H9 (cell line): Measurements from ENCODE around the gene ATP6V1B1. TPM values are rescaled to one million over a fixed set of nuclear protein-coding genes. Genes with fewer than 3 reads are reported as not detected.
A peak's percentile ranks its signal among the peaks of the same experiment; 100 is the strongest.

Experiments used
- DNase-seq: peaks from one replicate; pipeline ENCODE4 v3.0.0-alpha.2; 2017
- H2AFZ ChIP-seq: one replicate; pipeline ENCODE4 v1.6.1; 2013; ENCODE audit warnings: mild to moderate bottlenecking, low read length, control low read depth, moderate library complexity
- H2AK5ac ChIP-seq: 2 replicates; pipeline ENCODE4 v1.6.1; 2013; ENCODE audit warnings: low read length, control low read depth, mixed read lengths; ENCODE audit not compliant: insufficient read length
- H2BK120ac ChIP-seq: one replicate; pipeline ENCODE4 v1.6.1; 2013; ENCODE audit warnings: low read depth, mild to moderate bottlenecking, low read length, control low read depth, inconsistent platforms; ENCODE audit not compliant: poor library complexity, severe bottlenecking
- H2BK12ac ChIP-seq: 2 replicates; pipeline ENCODE4 v1.6.1; 2013; ENCODE audit warnings: low read length, control low read depth, mixed read lengths, low read depth; ENCODE audit not compliant: insufficient read length
- H2BK15ac ChIP-seq: 2 replicates; pipeline ENCODE4 v1.6.1; 2013; ENCODE audit warnings: low read depth, low read length, control low read depth
- H2BK20ac ChIP-seq: one replicate; pipeline ENCODE4 v1.6.1; 2013; ENCODE audit warnings: low read depth, mild to moderate bottlenecking, low read length, control low read depth, inconsistent platforms; ENCODE audit not compliant: poor library complexity, severe bottlenecking
- H2BK5ac ChIP-seq: 2 replicates; pipeline ENCODE4 v1.6.1; 2013; ENCODE audit warnings: low read length, control low read depth, mixed read lengths; ENCODE audit not compliant: insufficient read length
- H3K14ac ChIP-seq: 2 replicates; pipeline ENCODE4 v1.6.1; 2013; ENCODE audit warnings: low read length, control low read depth; ENCODE audit not compliant: insufficient read depth
- H3K18ac ChIP-seq: 2 replicates; pipeline ENCODE4 v1.6.1; 2013; ENCODE audit warnings: low read depth, mild to moderate bottlenecking, mixed read lengths, low read length, control low read depth; ENCODE audit not compliant: insufficient read length
- H3K23ac ChIP-seq: 2 replicates; pipeline ENCODE4 v1.6.1; 2013; ENCODE audit warnings: low read length, control low read depth, mixed read lengths, low read depth; ENCODE audit not compliant: insufficient read length
- H3K23me2 ChIP-seq: 2 replicates; pipeline ENCODE4 v1.6.1; 2013; ENCODE audit warnings: low read depth, mild to moderate bottlenecking, mixed read lengths, low read length, control low read depth; ENCODE audit not compliant: insufficient read length, poor library complexity, severe bottlenecking
- H3K27ac ChIP-seq: 2 replicates; pipeline ENCODE4 v1.5.1; 2013; ENCODE audit warnings: low read length, control low read depth, mixed read lengths, low read depth; ENCODE audit not compliant: insufficient read length
- H3K27me3 ChIP-seq: 2 replicates; pipeline ENCODE4 v1.6.1; 2013; ENCODE audit warnings: low read length, control low read depth, inconsistent platforms; ENCODE audit not compliant: insufficient read depth
- H3K4ac ChIP-seq: 2 replicates; pipeline ENCODE4 v1.6.1; 2013; ENCODE audit warnings: low read depth, mild to moderate bottlenecking, control low read depth, inconsistent platforms, low read length, moderate library complexity
- H3K4me1 ChIP-seq: 2 replicates; pipeline ENCODE4 v1.6.1; 2013; ENCODE audit warnings: low read length, control low read depth, inconsistent platforms; ENCODE audit not compliant: insufficient read depth
- H3K4me2 ChIP-seq: 2 replicates; pipeline ENCODE4 v1.6.1; 2013; ENCODE audit warnings: low read length, control low read depth, mixed read lengths; ENCODE audit not compliant: insufficient read length, insufficient read depth
- H3K56ac ChIP-seq: 2 replicates; pipeline ENCODE4 v1.6.1; 2013; ENCODE audit warnings: low read depth, mild to moderate bottlenecking, mixed read lengths, low read length, control low read depth; ENCODE audit not compliant: insufficient read length
- H3K79me1 ChIP-seq: 2 replicates; pipeline ENCODE4 v1.6.1; 2013; ENCODE audit warnings: low read depth, mild to moderate bottlenecking, moderate library complexity, low read length, control low read depth, inconsistent platforms; ENCODE audit not compliant: insufficient read depth, poor library complexity, severe bottlenecking
- H3K79me2 ChIP-seq: 2 replicates; pipeline ENCODE4 v1.6.1; 2013; ENCODE audit warnings: low read length, control low read depth, inconsistent platforms; ENCODE audit not compliant: insufficient read depth
- H3K9ac ChIP-seq: 2 replicates; pipeline ENCODE4 v1.6.1; 2013; ENCODE audit warnings: low read length, control low read depth, mixed read lengths; ENCODE audit not compliant: insufficient read length; ENCODE audit errors: extremely low read depth
- H3K9me3 ChIP-seq: one replicate; pipeline ENCODE4 v1.6.1; 2013; ENCODE audit warnings: low read depth, low read length, inconsistent platforms; ENCODE audit not compliant: control insufficient read depth
- H3T11ph ChIP-seq: one replicate; pipeline ENCODE4 v1.6.1; 2013; ENCODE audit warnings: mild to moderate bottlenecking, low read length, control low read depth, inconsistent platforms
- H4K20me1 ChIP-seq: one replicate; pipeline ENCODE4 v1.6.1; 2013; ENCODE audit not compliant: control insufficient read depth, insufficient read length, insufficient read depth
- H4K5ac ChIP-seq: 2 replicates; pipeline ENCODE4 v1.6.1; 2013; ENCODE audit warnings: low read depth, mild to moderate bottlenecking, mixed read lengths, low read length, control low read depth; ENCODE audit not compliant: insufficient read length
- H4K8ac ChIP-seq: replicated peaks from 2 replicates; pipeline ENCODE4 v1.6.1; 2013; ENCODE audit warnings: low read length, control low read depth, mixed read lengths, low read depth; ENCODE audit not compliant: insufficient read length
- H4K91ac ChIP-seq: 2 replicates; pipeline ENCODE4 v1.6.1; 2013; ENCODE audit warnings: low read depth, mild to moderate bottlenecking, moderate library complexity, mixed read lengths, low read length, control low read depth; ENCODE audit not compliant: insufficient read length
- H3K27ac Mint-ChIP-seq, 3 experiments: 2 replicates in 2 of 3; 3 replicates in 1 of 3; pipeline ENCODE4 v1.8.0; 2020 to 2021; ENCODE audit warnings: mixed read lengths in 3 of 3, mild to moderate bottlenecking in 1 of 3, moderate library complexity in 1 of 3
- H3K27me3 Mint-ChIP-seq: 2 replicates; pipeline ENCODE4 v1.8.0; 2021; ENCODE audit warnings: low read depth, mild to moderate bottlenecking, moderate library complexity, mixed read lengths
- H3K36me3 Mint-ChIP-seq, 3 experiments: 2 replicates in 2 of 3; 3 replicates in 1 of 3; pipeline ENCODE4 v1.8.0; 2020 to 2021; ENCODE audit warnings: low read depth in 3 of 3, mixed read lengths in 3 of 3; ENCODE audit not compliant: insufficient read depth in 1 of 3
- H3K4me1 Mint-ChIP-seq, 2 experiments: 2 replicates each; pipeline ENCODE4 v1.8.0; 2020; ENCODE audit warnings: mixed read lengths in 2 of 2
- H3K4me3 Mint-ChIP-seq, 2 experiments: 2 replicates in 1 of 2; 3 replicates in 1 of 2; pipeline ENCODE4 v1.8.0; 2020 to 2021; ENCODE audit warnings: mild to moderate bottlenecking in 2 of 2, mixed read lengths in 2 of 2, moderate library complexity in 1 of 2
- H3K9me3 Mint-ChIP-seq, 2 experiments: 2 replicates in 1 of 2; 3 replicates in 1 of 2; pipeline ENCODE4 v1.8.0; 2020; ENCODE audit warnings: mild to moderate bottlenecking in 2 of 2, mixed read lengths in 2 of 2, moderate library complexity in 1 of 2
- CTCF ChIP-seq: fragments of 200-600 bp; sonication (generic); conservative IDR thresholded peaks from 3 replicates; pipeline ENCODE4 v1.8.0; 2021; ENCODE audit warnings: antibody characterized with exemption, mild to moderate bottlenecking
- WGBS: extraction: QIAGEN DNeasy Blood & Tissue Kit; methylation state at CpG from one replicate; pipeline ENCODE4 v1.1.7; 2013; ENCODE audit warnings: missing lambda C conversion rate, low lambda C conversion rate, mixed read lengths; ENCODE audit not compliant: insufficient read length; ENCODE audit errors: extremely low coverage; 5-methylcytosine and 5-hydroxymethylcytosine counted together
- long read RNA-seq: library from polyadenylated mRNA; unstranded; transcript quantifications from one replicate; pipeline ENCODE4 v2.0.0, GENCODE V29; 2020
- total RNA-seq: library from RNA; stranded (reverse); gene quantifications from 2 replicates; pipeline ENCODE4 v1.2.1, GENCODE V29; 2021

Gene ATP6V1B1
- not detected in 2 replicates for total RNA-seq
- long read RNA-seq, partial matches to known transcripts, result 0 of 1 reads
- long read RNA-seq, other reads (novel, unspliced or antisense), result 0 of 1 reads

GRCh38 chr2:70935468-70936164 is at the start of gene ATP6V1B1:
Gene ATP6V1B1, plus strand, starts transcription at chr2:70935900. Its CDS starts 55 bp downstream, at chr2:70935955.
- H3K4me1 ChIP-seq, result peaks cover 9% of the 10 kb centered on the region; the same call in 1 of the 2 replicates
- H4K8ac ChIP-seq, result no peak within 1 kb of the TSS
- no peak within 1 kb of the TSS for H3K56ac ChIP-seq
- H3K23ac ChIP-seq, result no peak within 1 kb of the TSS
- H2BK15ac ChIP-seq, result no peak within 1 kb of the TSS
- H3K4me2 ChIP-seq, result no peak within 1 kb of the TSS
- Mint-ChIP-seq H3K27me3 (peaks cover 66% of the 10 kb centered on the region), H3K27ac (no peak within 1 kb of the TSS; a peak in 1 of 7 replicates), H3K9me3 (no peaks in the 10 kb centered on the region; a peak in 2 of 5 replicates), H3K4me1 (peaks cover 38 to 63% of the 10 kb centered on the region in 2 experiments), H3K4me3 (peak within 1 kb of the TSS in 1 of 2 experiments; percentile 27; a peak in 1 of 5 replicates), H3K36me3 (no peaks in the 10 kb centered on the region; a peak in 1 of 7 replicates)
- no peak within 1 kb of the TSS for H2BK5ac ChIP-seq
- no CpG with 5 or more reads among the region's 14 CpGs for WGBS
- no peak within 1 kb of the TSS for H2BK120ac ChIP-seq
- H3K14ac ChIP-seq, result no peak within 1 kb of the TSS
- H2BK20ac ChIP-seq, result no peak within 1 kb of the TSS
- H3K9me3 ChIP-seq, result no peaks in the 10 kb centered on the region
- H3K79me2 ChIP-seq, result no peaks in the 10 kb centered on the region
- H2BK12ac ChIP-seq, result no peak within 1 kb of the TSS
- no peak within 1 kb of the TSS for H3K27ac ChIP-seq
- no peak within 1 kb of the TSS for H3K18ac ChIP-seq
- no peak within 1 kb of the TSS for H4K5ac ChIP-seq
- H3K23me2 ChIP-seq, result peaks cover 4% of the 10 kb centered on the region
- no peaks in the 10 kb centered on the region for H3K79me1 ChIP-seq
- no peak within 1 kb of the TSS for H3T11ph ChIP-seq
- peak; percentile 66 for DNase-seq
- no peak for TF ChIP-seq CTCF
- H3K27me3 ChIP-seq, result peaks cover 9% of the 10 kb centered on the region; the same call in 1 of the 2 replicates
- H2AK5ac ChIP-seq, result no peak within 1 kb of the TSS
- H3K4ac ChIP-seq, result no peak within 1 kb of the TSS
- no peak within 1 kb of the TSS for H2AFZ ChIP-seq
- no peak within 1 kb of the TSS for H3K9ac ChIP-seq
- no peaks in the 10 kb centered on the region for H4K20me1 ChIP-seq
- H4K91ac ChIP-seq, result no peak within 1 kb of the TSS
